Hepatocyte (in vitro differentiated cells): Measurements from ENCODE around the gene PTPRK. TPM values are rescaled to one million over a fixed set of nuclear protein-coding genes. Genes with fewer than 3 reads are reported as not detected.

Source experiments
- DNase-seq: peaks from one replicate; pipeline ENCODE4 v3.0.0-alpha.2; 2016; ENCODE audit warnings: low spot score
- H2AFZ ChIP-seq: fragments of 200-600 bp; sonication (generic); 2 replicates; pipeline ENCODE4 v1.6.0; 2016; ENCODE audit warnings: antibody characterized with exemption, mild to moderate bottlenecking
- H3K27ac ChIP-seq: fragments of 200-600 bp; sonication (generic); 2 replicates; pipeline ENCODE4 v1.5.1; 2016; ENCODE audit warnings: mild to moderate bottlenecking
- H3K27me3 ChIP-seq: fragments of 200-600 bp; sonication (generic); 2 replicates; pipeline ENCODE4 v1.6.1; 2016
- H3K36me3 ChIP-seq: fragments of 200-600 bp; sonication (generic); replicated peaks from 2 replicates; pipeline ENCODE4 v1.5.1; 2016; ENCODE audit warnings: low read depth; ENCODE audit not compliant: insufficient read depth
- H3K4me1 ChIP-seq: fragments of 200-600 bp; sonication (generic); 2 replicates; pipeline ENCODE4 v1.5.1; 2016; ENCODE audit warnings: mild to moderate bottlenecking, moderate library complexity; ENCODE audit not compliant: insufficient read depth
- H3K4me2 ChIP-seq: fragments of 200-600 bp; sonication (generic); 2 replicates; pipeline ENCODE4 v1.6.0; 2016
- H3K4me3 ChIP-seq: fragments of 200-600 bp; sonication (generic); 2 replicates; pipeline ENCODE4 v1.5.1; 2016; ENCODE audit warnings: mild to moderate bottlenecking
- H3K79me2 ChIP-seq: fragments of 200-600 bp; sonication (generic); 2 replicates; pipeline ENCODE4 v1.6.0; 2017; ENCODE audit warnings: mild to moderate bottlenecking
- H3K9me2 ChIP-seq: fragments of 200-600 bp; sonication (generic); replicated peaks from 2 replicates; pipeline ENCODE4 v1.6.0; 2017; ENCODE audit warnings: mild to moderate bottlenecking; ENCODE audit not compliant: insufficient read depth
- H3K9me3 ChIP-seq: fragments of 200-600 bp; sonication (generic); 2 replicates; pipeline ENCODE4 v1.5.1; 2016; ENCODE audit warnings: low read depth, mild to moderate bottlenecking
- H4K20me1 ChIP-seq: fragments of 200-600 bp; sonication (generic); 2 replicates; pipeline ENCODE4 v1.6.0; 2016; ENCODE audit warnings: mild to moderate bottlenecking; ENCODE audit not compliant: insufficient read depth, poor library complexity, severe bottlenecking
- CTCF ChIP-seq: fragments of 200-600 bp; sonication (generic); IDR thresholded peaks from 2 replicates; pipeline ENCODE4 v1.5.1; 2016; ENCODE audit warnings: antibody characterized with exemption, mild to moderate bottlenecking; ENCODE audit not compliant: poor library complexity
- EZH2 ChIP-seq: fragments of 200-600 bp; sonication (generic); IDR thresholded peaks from 2 replicates; pipeline ENCODE4 v1.6.1; 2016; ENCODE audit warnings: antibody characterized with exemption, mild to moderate bottlenecking, borderline replicate concordance
- EZH2phosphoT487 ChIP-seq: fragments of 200-600 bp; sonication (generic); IDR thresholded peaks from one replicate; pipeline ENCODE4 v1.6.1; 2018; ENCODE audit warnings: antibody characterized with exemption, mild to moderate bottlenecking, low read depth, moderate library complexity; ENCODE audit not compliant: unreplicated experiment, severe bottlenecking
- WGBS: methylation state at CpG from one replicate; pipeline ENCODE4 v1.1.6; 2016; ENCODE audit warnings: low lambda C conversion rate; ENCODE audit errors: missing lambda C conversion rate; 5-methylcytosine and 5-hydroxymethylcytosine counted together
- polyA plus RNA-seq: library from polyadenylated mRNA; unstranded; fragments of >200 nt; fragmentation: Nextera tagmentation; extraction: Ambion mirVana; gene quantifications from 2 replicates; pipeline ENCODE4 v1.2.1, GENCODE V29; 2016
- total RNA-seq: library from RNA; depleted of rRNA; stranded (reverse); fragments of >200 nt; gene quantifications from 2 replicates; pipeline ENCODE4 v1.2.3, GENCODE V29; 2014

PTPRK gene
- total and polyA plus RNA-seq, 2 experiments from 2014 or later, result 42.0 to 80.2 TPM

GRCh38 chr6:128508588-128509296 lies 11.7 kb downstream of the PTPRK start:
- H3K4me1 ChIP-seq, result peaks cover 41% of the 10 kb centered on the region
- no peaks in the 10 kb centered on the region for H3K9me3 ChIP-seq
- H3K4me3 ChIP-seq, result no peak overlapping the region
- no peaks in the 10 kb centered on the region for H4K20me1 ChIP-seq
- H3K36me3 ChIP-seq, result no peaks in the 10 kb centered on the region
- no peaks in the 10 kb centered on the region for H3K27me3 ChIP-seq
- DNase-seq, result peak; percentile 48
- H2AFZ ChIP-seq, result no peak overlapping the region
- peak overlapping the region; percentile 62 for H3K4me2 ChIP-seq
- no peaks in the 10 kb centered on the region for H3K9me2 ChIP-seq
- peaks cover 83% of the 10 kb centered on the region for H3K79me2 ChIP-seq
- TF ChIP-seq EZH2 (no peak), CTCF (no peak), EZH2phosphoT487 (no peak)
- WGBS, result 86% methylated on average over 15 of the region's 15 CpGs
- peak overlapping the region; percentile 84 for H3K27ac ChIP-seq

GRCh38 chr6:128507337-128508310 lies 12.8 kb downstream of the PTPRK start:
- no peak for TF ChIP-seq EZH2
- TF ChIP-seq CTCF, result no peak
- TF ChIP-seq EZH2phosphoT487, result no peak
- no peaks in the 10 kb centered on the region for H3K36me3 ChIP-seq
- peaks cover 41% of the 10 kb centered on the region for H3K4me1 ChIP-seq
- H2AFZ ChIP-seq, result no peak overlapping the region
- H3K9me2 ChIP-seq, result no peaks in the 10 kb centered on the region
- peak overlapping the region; percentile 62 for H3K4me2 ChIP-seq
- peak overlapping the region; percentile 84 for H3K27ac ChIP-seq
- no peaks in the 10 kb centered on the region for H3K9me3 ChIP-seq
- 58% methylated on average over 5 of the region's 5 CpGs for WGBS
- no peak overlapping the region for H3K4me3 ChIP-seq
- peaks cover 83% of the 10 kb centered on the region for H3K79me2 ChIP-seq
- H3K27me3 ChIP-seq, result no peaks in the 10 kb centered on the region
- peak; percentile 57 for DNase-seq
- H4K20me1 ChIP-seq, result no peaks in the 10 kb centered on the region

GRCh38 chr6:128505603-128506002 lies 14.8 kb downstream of the PTPRK start:
- TF ChIP-seq CTCF (no peak), EZH2phosphoT487 (no peak), EZH2 (no peak)
- Histone ChIP-seq H3K4me2 (peak overlapping the region; percentile 63), H2AFZ (no peak overlapping the region), H3K4me1 (peaks cover 34% of the 10 kb centered on the region), H3K36me3 (no peaks in the 10 kb centered on the region), H3K9me2 (no peaks in the 10 kb centered on the region), H3K27me3 (no peaks in the 10 kb centered on the region), H3K79me2 (peaks cover 84% of the 10 kb centered on the region), H3K4me3 (no peak overlapping the region), H4K20me1 (no peaks in the 10 kb centered on the region), H3K27ac (peak overlapping the region; percentile 84), H3K9me3 (no peaks in the 10 kb centered on the region)
- WGBS, result 25% methylated on average over 2 of the region's 2 CpGs
- DNase-seq, result no peak
